CD14-positive monocyte (primary cell): Measurements from ENCODE around the gene TMEM132C. TPM values are rescaled to one million over a fixed set of nuclear protein-coding genes. Genes with fewer than 3 reads are reported as not detected.

Source experiments
- DNase-seq, 3 donors: peaks; one replicate each; pipeline ENCODE4 v3.0.0-alpha.2; 2011 to 2022
- H2AFZ ChIP-seq: 2 replicates; pipeline ENCODE4 v1.6.0; 2012; ENCODE audit warnings: mild to moderate bottlenecking, low read depth, low read length, inconsistent platforms; ENCODE audit not compliant: insufficient read depth, poor library complexity, severe bottlenecking
- H3K27ac ChIP-seq, 2 donors: 1 replicate in 1 of 2; 2 replicates in 1 of 2; pipeline ENCODE4 v1.5.1; 2012 to 2013; ENCODE audit warnings: low read length in 2 of 2, control low read depth in 1 of 2, inconsistent platforms in 1 of 2, low read depth in 1 of 2, mild to moderate bottlenecking in 1 of 2
- H3K27me3 ChIP-seq, 2 donors: one replicate each; pipeline versions ENCODE4 v1.6.0 to v1.6.1; 2011 to 2013; ENCODE audit warnings: low read length in 2 of 2; ENCODE audit not compliant: control insufficient read depth in 2 of 2, insufficient read depth in 2 of 2
- H3K36me3 ChIP-seq, 2 donors: replicated peaks in 1 of 2; 1 replicate in 1 of 2; 2 replicates in 1 of 2; pipeline versions ENCODE4 v1.5.1 to v1.6.1; 2012 to 2013; ENCODE audit warnings: low read length in 2 of 2, control low read depth in 1 of 2, inconsistent platforms in 1 of 2, mild to moderate bottlenecking in 1 of 2; ENCODE audit not compliant: insufficient read depth in 2 of 2, control insufficient read depth in 1 of 2
- H3K4me1 ChIP-seq, 2 donors: 1 replicate in 1 of 2; 2 replicates in 1 of 2; pipeline versions ENCODE4 v1.5.1 to v1.6.1; 2012 to 2013; ENCODE audit warnings: low read length in 2 of 2, control low read depth in 1 of 2, inconsistent platforms in 1 of 2, mild to moderate bottlenecking in 1 of 2, moderate library complexity in 1 of 2; ENCODE audit not compliant: insufficient read depth in 2 of 2, control insufficient read depth in 1 of 2
- H3K4me2 ChIP-seq: replicated peaks from 2 replicates; pipeline ENCODE3; 2012; ENCODE audit warnings: low read length, moderate library complexity, mild to moderate bottlenecking; ENCODE audit not compliant: poor library complexity, severe bottlenecking; ENCODE audit errors: extremely low read depth
- H3K4me3 ChIP-seq, 3 experiments: fragments of 200-600 bp in 1 of 3; sonication (generic) in 1 of 3; replicated peaks in 1 of 3; 1 replicate in 2 of 3; 2 replicates in 1 of 3; pipeline ENCODE4 v1.5.1; 2011 to 2013; ENCODE audit warnings: low read length in 3 of 3, mild to moderate bottlenecking in 3 of 3, control low read depth in 2 of 3, low read depth in 2 of 3, inconsistent platforms in 1 of 3, moderate library complexity in 1 of 3
- H3K79me2 ChIP-seq: 2 replicates; pipeline ENCODE4 v1.6.0; 2012; ENCODE audit warnings: mild to moderate bottlenecking, control low read depth, inconsistent platforms, low read length, moderate library complexity; ENCODE audit not compliant: insufficient read depth
- H3K9ac ChIP-seq: 2 replicates; pipeline ENCODE4 v1.6.0; 2017; ENCODE audit warnings: low read length, mild to moderate bottlenecking; ENCODE audit not compliant: insufficient read depth, poor library complexity, severe bottlenecking
- H3K9me3 ChIP-seq, 2 donors: replicated peaks in 1 of 2; 1 replicate in 1 of 2; 2 replicates in 1 of 2; pipeline versions ENCODE4 v1.5.1 to v1.6.1; 2012 to 2013; ENCODE audit warnings: low read length in 2 of 2, control low read depth in 1 of 2; ENCODE audit not compliant: control insufficient read depth in 1 of 2, insufficient read depth in 1 of 2
- H4K20me1 ChIP-seq: 2 replicates; pipeline ENCODE4 v1.6.0; 2012; ENCODE audit warnings: mild to moderate bottlenecking, low read length, control low read depth, moderate library complexity; ENCODE audit not compliant: insufficient read depth
- H3K27ac Mint-ChIP-seq, 7 donors: one replicate each; pipeline ENCODE4 v1.8.0; 2020; ENCODE audit warnings: mild to moderate bottlenecking in 7 of 7, mixed read lengths in 7 of 7, moderate library complexity in 6 of 7, inconsistent platforms in 2 of 7
- H3K27me3 Mint-ChIP-seq, 3 donors: one replicate each; pipeline ENCODE4 v1.8.0; 2021 to 2022; ENCODE audit warnings: low read depth in 3 of 3, mild to moderate bottlenecking in 3 of 3, mixed read lengths in 3 of 3, moderate library complexity in 3 of 3, inconsistent platforms in 1 of 3
- H3K36me3 Mint-ChIP-seq, 2 donors: one replicate each; pipeline ENCODE4 v1.8.0; 2020; ENCODE audit warnings: mixed read lengths in 2 of 2, inconsistent platforms in 1 of 2, mild to moderate bottlenecking in 1 of 2
- H3K4me1 Mint-ChIP-seq: one replicate; pipeline ENCODE4 v1.8.0; 2020; ENCODE audit warnings: mild to moderate bottlenecking, mixed read lengths
- H3K4me3 Mint-ChIP-seq, 2 donors: one replicate each; pipeline ENCODE4 v1.8.0; 2020; ENCODE audit warnings: mild to moderate bottlenecking in 2 of 2, mixed read lengths in 2 of 2, moderate library complexity in 1 of 2
- H3K9me3 Mint-ChIP-seq, 7 donors: one replicate each; pipeline ENCODE4 v1.8.0; 2020 to 2022; ENCODE audit warnings: mixed read lengths in 7 of 7, mild to moderate bottlenecking in 6 of 7, moderate library complexity in 6 of 7, inconsistent platforms in 2 of 7
- CTCF ChIP-seq: fragments of 200-600 bp; IDR thresholded peaks from one replicate; pipeline ENCODE4 v1.8.0; 2022; ENCODE audit warnings: antibody characterized with exemption, mild to moderate bottlenecking
- WGBS: methylation state at CpG from one replicate; pipeline ENCODE4 v1.1.5; 2013; ENCODE audit warnings: missing lambda C conversion rate; ENCODE audit not compliant: insufficient coverage; 5-methylcytosine and 5-hydroxymethylcytosine counted together
- intact Hi-C, 2 donors: fragments of 100-400 bp; cut with micrococcal nuclease; formaldehyde crosslinking; loops; one replicate each; pipeline versions ENCODE4 v1.15.0 to v1.15.1; 2023
- polyA plus RNA-seq, 3 donors: library from polyadenylated mRNA; depleted of rRNA in 1 of 3; unstranded in 2 of 3; stranded (reverse) in 1 of 3; fragments of 300-500 nt in 2 of 3; fragments of >200 nt in 1 of 3; fragmentation: Illumina TruSeq in 2 of 3; gene quantifications; 1 replicate in 2 of 3; 2 replicates in 1 of 3; pipeline ENCODE4 v1.2.3, GENCODE V29; 2012 to 2021

Gene TMEM132C
- polyA plus RNA-seq, 3 donors: not detected

- H3K4me3 ChIP-seq: no peak overlapping the region
- intact Hi-C loops: no loop called here
- H3K4me1 ChIP-seq: no peaks in the 10 kb centered on the region
- H3K4me3 Mint-ChIP-seq: no peak overlapping the region
- no peaks in the 10 kb centered on the region for H3K79me2 ChIP-seq
- H3K36me3 Mint-ChIP-seq: no peaks in the 10 kb centered on the region
- H3K27ac ChIP-seq: no peak overlapping the region
- H3K27me3 Mint-ChIP-seq: peaks cover 0 to 3% (median 3%) of the 10 kb centered on the region in 3 donors
- no peak overlapping the region for H2AFZ ChIP-seq
- no peaks in the 10 kb centered on the region for H4K20me1 ChIP-seq
- peaks cover 0 to 2% of the 10 kb centered on the region in 2 donors for H3K9me3 ChIP-seq
- no peaks in the 10 kb centered on the region for H3K36me3 ChIP-seq
- DNase-seq: no peak
- H3K9ac ChIP-seq: no peak overlapping the region
- TF ChIP-seq CTCF: no peak
- H3K27ac Mint-ChIP-seq: no peak overlapping the region
- H3K27me3 ChIP-seq: no peaks in the 10 kb centered on the region
- H3K9me3 Mint-ChIP-seq: peaks cover 0 to 16% (median 0%) of the 10 kb centered on the region in 7 donors
- H3K4me2 ChIP-seq: no peak overlapping the region
- no peaks in the 10 kb centered on the region for H3K4me1 Mint-ChIP-seq
- WGBS: 94% methylated on average over 15 of the region's 17 CpGs
Measured at GRCh38 chr12:128652136-128652751, 385.3 kb downstream of the TMEM132C start.

GRCh38 chr12:128654468-128654867 lies 387.5 kb downstream of the TMEM132C start:
- peaks cover 0 to 3% (median 3%) of the 10 kb centered on the region in 3 donors for H3K27me3 Mint-ChIP-seq
- Histone ChIP-seq H2AFZ (no peak overlapping the region), H3K9me3 (no peaks in the 10 kb centered on the region), H3K4me1 (no peaks in the 10 kb centered on the region), H3K79me2 (no peaks in the 10 kb centered on the region), H3K4me3 (no peak overlapping the region), H4K20me1 (no peaks in the 10 kb centered on the region), H3K4me2 (no peak overlapping the region), H3K9ac (no peak overlapping the region), H3K27ac (no peak overlapping the region), H3K36me3 (no peaks in the 10 kb centered on the region), H3K27me3 (no peaks in the 10 kb centered on the region)
- H3K27ac Mint-ChIP-seq: no peak overlapping the region
- DNase-seq: no peak
- intact Hi-C loops: no loop called here
- 71% methylated on average over 5 of the region's 8 CpGs for WGBS
- no peaks in the 10 kb centered on the region for H3K36me3 Mint-ChIP-seq
- no peak for TF ChIP-seq CTCF
- H3K9me3 Mint-ChIP-seq: peaks cover 0 to 10% (median 0%) of the 10 kb centered on the region in 7 donors
- H3K4me3 Mint-ChIP-seq: no peak overlapping the region
- H3K4me1 Mint-ChIP-seq: no peaks in the 10 kb centered on the region
